HG02623 (cell line): ENCODE data around the gene SEC62.
A peak's percentile ranks its signal among the peaks of the same experiment; 100 is the strongest.

Experiments used
- ATAC-seq: cut with Tn5 transposase; IDR thresholded peaks from one replicate; pipeline ENCODE4 v1.9.1; 2021; ENCODE audit warnings: moderate library complexity; ENCODE audit not compliant: unreplicated experiment

SEC62 gene, protein sequence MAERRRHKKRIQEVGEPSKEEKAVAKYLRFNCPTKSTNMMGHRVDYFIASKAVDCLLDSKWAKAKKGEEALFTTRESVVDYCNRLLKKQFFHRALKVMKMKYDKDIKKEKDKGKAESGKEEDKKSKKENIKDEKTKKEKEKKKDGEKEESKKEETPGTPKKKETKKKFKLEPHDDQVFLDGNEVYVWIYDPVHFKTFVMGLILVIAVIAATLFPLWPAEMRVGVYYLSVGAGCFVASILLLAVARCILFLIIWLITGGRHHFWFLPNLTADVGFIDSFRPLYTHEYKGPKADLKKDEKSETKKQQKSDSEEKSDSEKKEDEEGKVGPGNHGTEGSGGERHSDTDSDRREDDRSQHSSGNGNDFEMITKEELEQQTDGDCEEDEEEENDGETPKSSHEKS

DNA sequence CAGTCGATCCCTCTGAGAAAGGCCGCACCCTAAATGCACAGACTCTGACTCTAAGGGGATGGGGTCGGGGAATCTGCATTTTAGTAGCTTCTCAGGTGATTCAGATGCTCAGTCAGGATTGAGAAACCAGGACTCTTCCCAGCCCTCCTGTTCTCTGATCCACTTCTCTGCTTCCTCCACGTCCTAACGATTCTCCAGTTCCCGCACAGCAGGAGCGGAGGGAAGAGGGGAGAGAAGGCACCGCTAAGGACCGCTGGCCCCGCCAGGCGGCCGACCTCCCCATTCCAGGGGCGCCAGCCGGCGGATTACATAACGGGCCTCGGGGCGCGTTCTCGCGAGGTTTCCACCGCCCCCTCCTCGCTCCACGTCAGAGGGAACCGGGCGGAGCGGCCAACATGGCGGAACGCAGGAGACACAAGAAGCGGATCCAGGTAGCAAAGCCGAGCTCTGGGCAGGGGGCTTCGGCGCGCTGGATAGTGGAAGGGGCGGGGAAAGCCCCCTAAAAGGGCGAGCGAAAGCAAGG is at the start of gene SEC62:
Gene SEC62 (plus strand): TSS at position 380 of the 523 bp plus-strand sequence. CDS start 16 bp downstream, at position 396.
- ATAC-seq: peak; percentile 76

DNA sequence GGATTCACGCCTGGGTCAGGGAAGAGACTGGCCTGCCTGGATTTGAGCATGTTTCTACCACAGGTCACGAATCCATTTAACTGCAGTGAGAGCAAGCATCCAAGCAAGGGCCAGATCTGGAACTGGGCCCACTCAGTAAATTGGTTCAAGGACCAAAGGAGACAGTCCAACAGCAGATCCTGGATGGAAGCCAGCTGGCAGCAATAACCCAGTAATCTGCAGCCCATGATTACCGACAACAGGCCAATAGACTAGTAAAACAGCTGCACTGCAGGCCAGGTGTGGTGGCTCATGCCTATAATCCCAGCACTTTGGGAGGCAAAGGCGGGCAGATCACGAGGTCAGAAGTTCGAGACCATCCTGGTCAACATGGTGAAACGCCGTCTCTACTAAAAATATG is 43.4 kb upstream of the SEC62 start:
- ATAC-seq: no peak

DNA sequence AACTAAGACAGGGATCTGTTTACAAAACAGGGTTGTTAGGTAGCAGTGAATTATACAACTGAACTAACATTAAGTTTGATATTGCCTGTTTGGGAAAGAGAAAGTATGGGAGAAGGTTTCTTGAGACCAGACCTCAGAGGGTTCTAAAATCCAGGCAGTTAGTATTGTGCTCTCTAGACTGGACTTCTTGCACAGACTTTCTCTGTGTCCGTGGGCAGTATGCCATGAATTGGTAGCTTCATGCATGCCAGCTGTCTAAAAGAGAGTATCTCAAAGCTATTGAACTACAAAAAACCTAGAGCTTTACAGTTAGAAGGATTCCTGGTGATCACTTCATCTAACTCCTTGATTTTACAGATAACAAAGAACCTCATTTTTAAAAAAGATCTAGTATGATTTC is 42.8 kb upstream of the SEC62 start:
- ATAC-seq: no peak

DNA sequence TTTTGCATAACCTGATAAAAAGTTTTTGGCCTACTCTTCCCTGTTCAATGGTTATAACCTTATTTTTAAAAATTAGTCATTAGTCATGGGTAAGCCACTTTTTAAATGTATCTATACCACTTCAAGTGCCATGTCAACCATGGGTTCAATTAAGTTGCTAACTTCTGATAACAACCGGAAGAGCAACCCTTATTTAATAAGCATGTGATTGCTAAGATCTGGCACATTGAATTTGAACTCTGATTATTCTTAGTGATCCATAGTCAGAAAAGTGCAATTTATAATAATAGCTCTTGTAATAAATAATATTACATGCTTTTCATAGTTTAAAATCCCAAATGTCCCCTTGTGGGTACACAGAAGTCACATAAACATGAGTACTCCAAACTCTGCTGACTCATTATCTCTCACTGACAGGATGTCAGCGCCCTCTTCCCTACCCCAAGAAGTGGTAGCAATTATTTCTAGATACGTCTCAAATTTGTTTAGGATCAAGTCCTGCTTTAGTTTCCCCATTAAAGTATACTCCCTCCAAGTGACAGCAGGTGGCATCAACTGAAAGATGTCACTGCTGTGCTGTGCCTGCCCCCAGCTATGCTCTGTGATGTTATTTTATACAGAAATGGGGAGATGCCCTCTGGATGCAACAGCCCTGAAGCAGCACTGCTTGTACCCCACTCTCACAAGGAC is 36.6 kb upstream of the SEC62 start:
- no peak for ATAC-seq

DNA sequence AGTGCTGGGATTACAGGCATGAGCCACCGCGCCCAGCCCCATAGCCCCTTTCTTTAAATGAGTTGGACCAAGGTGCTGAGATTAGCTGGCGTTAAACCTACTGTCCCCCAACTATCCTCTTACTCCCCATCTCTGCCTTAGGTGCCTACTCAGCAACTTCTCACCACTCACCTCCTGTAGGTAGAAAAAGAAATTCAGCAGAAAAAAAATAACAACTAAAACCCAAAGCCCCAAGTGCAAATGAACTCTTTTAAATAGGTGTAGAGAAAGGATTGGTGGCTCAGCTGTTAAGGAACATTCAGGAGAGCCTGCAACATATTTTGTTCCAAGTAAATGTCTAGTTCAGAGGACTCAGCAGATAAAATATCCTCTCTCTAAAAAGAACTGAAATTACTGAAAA is 35.8 kb upstream of the SEC62 start:
- no peak for ATAC-seq

DNA sequence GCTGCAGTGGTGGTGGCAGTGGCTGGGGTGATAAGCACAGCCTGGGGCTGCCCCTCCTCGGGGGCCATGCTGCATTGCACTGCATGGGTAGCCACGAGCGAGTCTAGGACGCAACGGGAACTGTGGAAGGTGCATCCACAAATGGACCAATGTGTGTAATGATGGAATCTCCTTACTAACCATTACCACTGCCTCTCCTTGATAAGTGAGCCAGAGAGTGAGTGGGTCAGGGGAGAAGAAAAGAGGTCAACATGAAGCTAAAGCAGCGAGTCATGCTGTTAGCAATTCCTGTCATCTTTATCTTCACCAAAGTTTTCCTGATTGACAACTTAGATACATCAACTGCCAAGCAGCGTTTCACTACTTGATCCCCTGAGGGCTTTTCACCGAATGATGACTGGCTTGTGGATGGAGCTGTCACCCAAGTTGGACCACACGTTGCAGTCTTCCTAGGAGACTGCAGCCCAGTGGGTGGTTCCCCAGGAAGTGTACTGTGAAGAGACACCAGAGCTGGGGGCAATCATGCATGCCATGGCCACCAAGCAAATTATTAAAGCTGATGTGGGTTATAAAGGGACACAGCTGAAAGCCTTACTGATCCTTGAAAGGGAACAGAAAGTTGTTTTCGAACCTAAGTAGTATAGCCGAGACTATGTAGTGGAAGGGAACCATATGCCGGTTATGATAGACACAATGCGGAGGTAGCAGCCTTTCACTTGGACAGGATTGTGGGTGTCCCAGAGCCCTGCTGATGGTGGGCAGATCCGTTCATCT is 34.7 kb upstream of the SEC62 start:
- ATAC-seq: peak; percentile 86

DNA sequence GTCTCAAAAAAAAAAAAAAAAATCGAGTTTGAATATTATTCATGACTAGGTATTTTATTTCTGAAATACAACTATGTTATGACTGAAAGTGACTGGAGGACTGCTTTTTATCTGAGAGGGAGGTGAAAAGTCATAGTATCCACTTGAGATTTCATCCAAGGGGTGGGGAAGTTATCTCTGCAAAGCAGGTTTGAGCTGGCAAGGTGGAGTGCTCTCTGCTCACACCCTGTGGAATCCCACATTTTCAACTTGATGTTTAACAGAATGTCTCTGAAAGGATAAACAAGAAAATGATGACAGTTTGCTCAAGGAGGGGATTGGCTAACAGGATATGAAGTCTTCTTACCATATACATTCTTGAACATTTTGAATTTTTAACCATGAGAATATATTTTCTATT is 27.3 kb upstream of the SEC62 start:
- no peak for ATAC-seq

DNA sequence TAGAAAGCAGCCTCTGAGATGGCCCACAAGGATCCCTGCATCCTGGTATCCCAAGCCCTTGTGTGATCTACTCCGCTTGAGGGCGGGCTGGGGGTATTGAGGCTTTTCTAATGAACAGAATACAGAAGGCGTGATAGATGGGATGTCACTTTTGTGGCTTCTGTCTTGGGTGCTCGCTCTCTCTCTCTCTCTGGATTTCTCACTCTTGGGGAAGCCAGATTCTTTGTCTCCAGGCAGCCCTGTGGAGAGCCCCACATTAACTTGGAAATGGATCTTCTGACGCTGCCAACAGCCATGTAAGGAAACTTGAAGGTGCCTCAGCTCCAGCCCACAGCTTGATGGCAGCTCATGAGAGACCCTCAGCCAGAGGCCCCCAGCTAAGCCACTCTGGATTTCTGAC is 26.9 kb upstream of the SEC62 start:
- ATAC-seq: no peak

DNA sequence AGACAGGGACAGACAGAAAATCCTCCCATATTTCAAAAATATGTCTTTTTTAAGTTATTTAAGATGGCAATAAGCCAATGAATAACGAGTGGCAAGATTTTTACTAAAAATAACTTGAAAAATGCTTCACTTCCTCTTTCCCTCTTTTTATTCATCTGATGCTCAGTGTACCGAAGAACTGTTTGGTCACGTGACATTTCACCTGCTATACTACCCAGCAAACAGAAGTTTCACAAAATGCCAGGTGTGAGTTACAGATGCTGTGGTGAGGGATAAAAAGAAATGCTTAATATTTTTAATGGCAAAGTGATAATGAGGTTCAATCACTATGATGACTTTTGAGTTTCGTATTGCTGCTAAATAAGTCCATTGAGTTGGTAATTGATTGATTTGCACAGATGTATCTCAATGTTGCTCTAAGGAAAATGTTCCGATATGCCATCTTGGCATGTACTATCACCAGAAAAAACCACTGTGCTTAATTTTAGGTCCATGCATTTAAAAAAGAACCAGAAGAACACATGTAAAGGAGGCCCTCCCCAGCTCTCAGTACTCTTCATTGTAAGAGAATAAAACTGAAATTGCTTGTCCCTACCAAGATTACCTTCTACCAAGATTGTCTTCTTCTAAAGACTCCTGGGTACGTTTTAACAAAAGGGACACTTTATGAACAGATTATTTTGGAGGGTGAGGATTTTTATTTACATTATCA is 26.0 kb upstream of the SEC62 start:
- ATAC-seq: peak; percentile 73

DNA sequence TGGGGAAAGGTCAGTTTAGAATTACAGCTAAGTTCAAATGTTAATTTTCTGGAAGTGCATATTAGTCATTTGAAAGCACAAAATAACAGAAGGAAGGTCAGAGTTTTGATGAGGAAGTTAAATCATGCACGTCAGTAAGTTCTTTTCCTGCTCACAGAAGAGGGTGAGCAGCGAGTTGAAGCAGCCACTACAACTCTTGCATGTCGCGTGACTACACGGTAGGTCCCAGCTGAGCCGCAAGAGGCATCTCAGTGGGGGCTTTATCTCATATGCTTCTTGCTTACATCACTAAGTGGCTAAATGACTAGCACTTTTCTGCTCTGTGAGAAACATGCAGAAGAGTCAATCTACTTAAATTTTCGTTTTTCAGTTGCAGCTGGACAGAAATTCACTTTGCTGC is 21.3 kb upstream of the SEC62 start:
- ATAC-seq: peak; percentile 80

DNA sequence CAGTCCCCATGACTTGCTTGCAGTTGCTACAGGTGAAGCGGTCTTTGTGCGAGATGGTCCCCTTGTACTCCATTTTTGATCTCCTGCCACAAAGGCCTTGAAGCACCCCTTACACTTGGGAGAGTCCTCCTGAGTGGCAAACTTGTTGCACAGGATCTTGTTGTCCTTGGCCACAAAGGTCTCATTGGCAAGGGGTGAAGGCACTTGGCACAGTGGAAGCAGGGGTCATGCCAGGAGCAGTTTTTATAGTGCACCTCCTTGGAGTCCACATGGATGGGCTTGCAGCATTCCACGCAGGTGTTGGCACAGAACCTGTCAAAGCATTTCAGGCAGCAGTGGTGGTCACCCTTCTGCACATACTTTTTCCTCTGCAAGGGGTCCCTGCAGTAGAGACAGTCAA is 20.3 kb upstream of the SEC62 start:
- no peak for ATAC-seq

DNA sequence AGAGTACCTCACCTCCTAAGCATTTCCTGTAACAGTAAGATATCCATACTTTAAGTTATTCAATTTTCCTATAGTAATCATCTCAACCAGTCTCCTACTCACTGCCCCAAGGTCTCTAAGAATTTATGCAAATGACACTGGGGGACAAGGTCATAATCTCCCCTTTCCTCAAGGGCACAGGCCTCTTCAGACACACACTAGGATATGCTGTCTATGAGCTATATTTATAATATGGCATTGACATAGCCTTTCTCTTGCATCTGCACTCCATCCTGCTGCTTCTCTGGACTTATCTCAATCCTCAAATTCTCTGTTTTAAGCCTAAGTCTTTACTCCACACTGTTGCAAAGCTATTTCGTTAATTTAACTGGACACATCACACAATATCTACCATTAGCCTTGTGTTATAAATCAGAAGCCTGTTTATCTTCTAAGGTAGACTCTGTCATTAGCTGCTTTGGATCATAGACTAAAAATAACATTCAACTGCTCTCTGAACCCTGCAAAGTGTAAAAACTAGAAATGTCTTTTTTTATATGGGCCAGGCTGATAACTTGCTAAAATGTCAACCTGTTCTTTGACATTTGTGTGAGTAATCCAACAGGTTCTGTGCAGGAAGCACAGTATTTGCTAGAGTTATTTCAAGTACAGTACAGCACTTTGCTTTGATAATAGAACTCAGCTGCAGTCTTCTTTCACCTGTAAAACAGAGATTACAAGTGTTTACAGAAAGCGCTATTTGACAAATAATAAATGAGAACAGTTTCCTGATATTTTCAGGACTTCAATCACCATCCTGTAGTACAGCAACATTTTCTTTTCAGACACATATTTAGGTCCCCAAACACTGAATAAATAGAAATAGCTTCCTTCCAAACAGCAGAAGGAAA is 17.8 kb upstream of the SEC62 start:
- ATAC-seq: no peak

DNA sequence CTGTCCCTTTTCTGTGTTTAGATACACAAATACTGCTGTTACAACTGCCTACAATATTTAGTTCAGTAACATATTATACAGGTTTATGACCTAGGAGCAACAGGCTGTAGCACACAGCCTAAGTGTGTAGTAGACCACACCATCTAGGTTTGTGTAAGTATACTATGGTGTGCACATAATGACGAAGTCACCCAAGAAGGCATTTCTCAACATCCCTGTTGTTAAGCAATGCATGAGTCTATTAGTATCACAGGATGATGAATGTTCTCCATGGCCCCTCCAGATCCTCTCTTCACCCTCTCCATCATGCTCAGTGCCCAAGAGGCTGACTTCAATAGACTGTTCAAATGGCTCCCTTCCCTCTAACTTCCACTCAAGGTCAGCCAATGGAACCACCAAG is 14.6 kb upstream of the SEC62 start:
- no peak for ATAC-seq

DNA sequence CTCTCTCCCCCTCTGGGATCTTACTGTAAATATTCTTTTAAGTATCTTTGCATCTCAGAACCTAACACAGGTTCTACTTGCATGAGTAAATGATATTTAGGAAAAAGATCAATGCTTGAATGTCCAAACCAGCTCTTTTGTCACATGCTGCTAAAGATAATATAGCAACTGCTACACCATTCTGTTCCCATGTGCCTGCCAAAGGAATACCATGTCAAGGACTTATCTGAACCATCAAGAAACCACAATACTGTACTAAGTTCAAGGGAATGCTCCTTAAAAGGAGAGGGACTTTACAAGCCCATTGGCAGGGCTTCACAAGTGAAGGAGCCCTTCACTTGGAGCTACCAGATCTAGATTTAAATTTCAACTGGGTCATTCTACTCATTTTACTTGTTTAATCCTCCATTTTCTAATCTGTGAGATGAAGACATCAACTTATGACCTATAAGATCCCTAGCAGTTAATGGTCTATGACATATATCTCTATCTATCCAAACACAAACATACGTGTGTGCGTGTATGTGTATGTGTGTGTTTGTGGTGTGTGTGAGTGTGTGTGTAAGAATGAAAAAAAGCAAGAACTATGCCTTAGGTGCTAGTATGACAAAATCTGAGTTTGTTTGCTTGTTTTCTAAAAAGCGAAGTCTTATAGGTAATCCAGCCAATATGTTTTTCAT is 13.0 kb upstream of the SEC62 start:
- ATAC-seq: peak; percentile 16

DNA sequence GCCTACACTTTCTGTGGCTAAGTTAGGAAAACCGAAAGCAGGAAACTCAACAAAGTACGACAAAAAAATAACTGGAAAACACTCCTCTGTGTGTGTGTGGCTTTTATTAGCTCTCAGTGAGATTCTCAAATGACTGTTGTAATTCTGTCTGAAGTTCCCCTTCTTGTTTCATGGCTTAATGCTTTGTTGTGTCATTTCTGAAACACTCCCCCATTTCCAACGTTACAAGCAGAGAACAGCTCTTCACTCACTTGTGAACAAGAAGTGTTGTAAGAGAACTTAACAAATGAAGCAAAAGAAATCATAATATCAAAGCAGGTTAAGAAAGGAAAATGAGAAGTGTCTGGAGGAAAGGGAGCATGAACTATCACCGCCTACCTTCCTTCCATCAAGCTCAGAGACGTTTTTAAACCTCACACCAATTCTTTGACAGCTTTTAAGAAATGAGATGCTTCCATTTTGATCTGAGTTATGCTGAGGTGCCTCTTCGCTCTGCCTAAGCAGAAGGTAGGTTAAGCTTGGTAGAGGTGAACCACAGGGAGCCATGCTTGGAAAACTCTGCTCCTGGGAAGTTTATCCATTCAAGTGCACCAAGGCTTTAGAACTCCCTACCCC is 12.4 kb upstream of the SEC62 start:
- ATAC-seq: peak; percentile 83

DNA sequence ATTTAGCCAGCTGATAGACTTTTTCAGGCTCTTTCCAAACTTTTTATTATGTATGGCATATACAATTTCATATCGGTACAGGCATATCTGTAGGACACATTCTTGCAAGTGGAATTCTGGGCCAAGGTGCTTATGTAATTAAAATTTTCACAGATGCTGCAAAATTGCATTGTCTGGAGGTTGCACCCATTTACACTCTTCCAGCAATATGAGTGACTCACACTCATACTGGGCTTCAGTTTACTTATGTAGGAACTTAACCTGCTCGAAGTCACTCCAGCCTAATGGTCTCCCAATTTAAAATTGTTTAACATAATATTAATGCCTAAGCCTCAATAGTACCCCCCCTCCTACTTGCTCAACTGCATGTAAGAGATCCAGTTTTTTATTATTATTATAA is 11.2 kb upstream of the SEC62 start:
- ATAC-seq: no peak

DNA sequence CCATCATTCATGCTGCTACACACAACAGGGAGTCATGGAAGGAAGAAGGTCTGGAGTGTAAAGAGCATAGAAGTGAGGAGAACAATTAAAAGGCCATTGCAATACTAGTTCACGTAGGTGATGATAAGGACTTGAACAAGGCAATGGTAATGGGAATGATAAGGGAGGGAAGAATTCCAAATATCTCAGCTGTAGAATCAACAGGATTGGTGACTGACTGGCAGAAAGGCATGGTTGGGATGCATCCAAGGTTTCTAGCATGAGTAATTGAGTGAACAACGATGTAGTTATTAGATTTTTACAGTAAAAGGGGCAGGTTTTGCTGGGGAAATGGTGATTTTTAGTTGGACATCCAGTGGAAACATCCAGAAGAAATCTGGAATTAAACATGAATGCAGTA is 2.4 kb upstream of the SEC62 start:
- no peak for ATAC-seq

DNA sequence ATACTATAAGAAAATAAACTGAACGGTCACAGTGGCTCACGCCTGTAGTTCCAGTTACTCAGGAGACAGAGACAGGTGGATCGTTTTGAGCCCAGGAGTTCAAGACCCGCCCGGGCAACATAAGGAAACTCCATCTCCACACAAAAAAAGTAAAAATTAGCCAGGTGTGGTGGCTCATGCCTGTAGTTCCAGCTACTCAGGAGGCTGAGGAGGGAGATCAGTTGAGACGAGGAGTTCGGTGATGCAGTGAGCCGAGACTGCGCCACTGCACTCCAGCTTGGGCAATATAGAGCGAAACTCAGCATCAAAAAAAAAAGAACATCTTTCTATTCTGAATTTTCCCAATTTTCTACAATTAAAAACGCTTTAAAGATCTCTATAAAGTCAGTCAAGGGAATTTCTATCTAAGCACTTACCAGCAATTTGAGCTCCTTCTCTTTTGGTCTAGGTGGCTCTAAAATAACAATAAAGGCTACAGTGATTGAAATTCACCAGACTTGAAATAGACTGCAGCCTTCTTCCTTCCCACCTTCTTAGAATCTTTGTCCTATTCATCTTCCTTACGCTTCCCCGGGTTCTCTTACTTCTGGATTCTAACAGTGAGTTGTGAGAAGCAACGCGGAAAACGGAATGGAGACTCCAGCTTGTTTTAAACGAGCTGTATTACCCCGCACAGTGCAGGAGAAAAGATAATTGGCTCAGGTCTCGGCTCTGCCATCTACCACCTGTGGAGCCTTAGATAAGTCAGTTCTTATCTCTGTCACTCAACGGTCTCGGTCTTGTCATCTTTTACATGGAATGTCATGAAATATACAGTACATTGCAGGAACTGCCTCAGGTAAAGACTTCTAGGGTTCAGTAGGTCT is 812 bp upstream of the SEC62 start:
- peak; percentile 13 for ATAC-seq
